Osteocyte (in vitro differentiated cells): ENCODE data around the gene ASIC2. TPM values are rescaled to one million over a fixed set of nuclear protein-coding genes. Genes with fewer than 3 reads are reported as not detected.

Experiments used
- DNase-seq: peaks from one replicate; pipeline ENCODE4 v3.0.0; 2021; ENCODE audit warnings: mixed read lengths; ENCODE audit not compliant: unreplicated experiment; ENCODE audit errors: extremely low spot score
- H3K27ac Mint-ChIP-seq: one replicate; pipeline ENCODE4 v1.8.0; 2021; ENCODE audit warnings: mild to moderate bottlenecking, mixed read lengths; ENCODE audit not compliant: unreplicated experiment
- H3K27me3 Mint-ChIP-seq: one replicate; pipeline ENCODE4 v1.8.0; 2021; ENCODE audit warnings: mixed read lengths; ENCODE audit not compliant: unreplicated experiment
- H3K36me3 Mint-ChIP-seq: one replicate; pipeline ENCODE4 v1.8.0; 2021; ENCODE audit warnings: mixed read lengths; ENCODE audit not compliant: unreplicated experiment
- H3K4me1 Mint-ChIP-seq: one replicate; pipeline ENCODE4 v1.8.0; 2021; ENCODE audit warnings: mixed read lengths; ENCODE audit not compliant: unreplicated experiment
- H3K4me3 Mint-ChIP-seq: one replicate; pipeline ENCODE4 v1.8.0; 2021; ENCODE audit warnings: mild to moderate bottlenecking, moderate library complexity, mixed read lengths; ENCODE audit not compliant: unreplicated experiment
- H3K9me3 Mint-ChIP-seq: one replicate; pipeline ENCODE4 v1.8.0; 2021; ENCODE audit warnings: mixed read lengths; ENCODE audit not compliant: unreplicated experiment
- total RNA-seq: library from RNA; stranded (reverse); gene quantifications from 2 replicates; pipeline ENCODE4 v1.2.1, GENCODE V29; 2021
- TF ChIP-seq, protein P1 (sequence below): fragments of 200-600 bp; sonication (generic); IDR thresholded peaks from 2 replicates; pipeline ENCODE4 v1.5.0; 2021; ENCODE audit warnings: antibody characterized with exemption, mild to moderate bottlenecking, moderate library complexity

ASIC2 gene
- total RNA-seq, 1 donor from 2014 or later: not detected

DNA sequence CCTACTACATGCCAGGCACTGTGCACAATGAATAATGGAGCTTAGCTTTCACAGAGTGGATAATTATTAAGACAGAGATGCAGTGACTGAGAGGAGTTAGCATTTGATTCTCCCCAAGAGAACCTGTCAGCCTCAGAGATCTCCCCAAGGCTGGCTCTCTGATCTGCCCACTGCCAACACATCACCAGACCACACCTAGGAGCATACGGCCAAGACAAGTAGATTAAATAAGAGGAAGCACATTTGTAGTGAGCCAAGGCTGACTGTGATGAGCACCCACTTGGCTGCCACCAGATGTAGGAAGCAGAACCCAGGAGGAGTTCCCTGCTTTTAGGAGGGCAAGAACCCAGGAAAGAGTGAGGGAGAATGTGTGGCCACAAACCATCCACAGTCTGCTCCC is 171.3 kb downstream of the ASIC2 start:
- Mint-ChIP-seq H3K36me3 (no peaks in the 10 kb centered on the region), H3K27ac (no peak overlapping the region), H3K27me3 (no peaks in the 10 kb centered on the region), H3K4me3 (no peak overlapping the region), H3K9me3 (no peaks in the 10 kb centered on the region), H3K4me1 (no peaks in the 10 kb centered on the region)
- TF ChIP-seq, protein P1, sequence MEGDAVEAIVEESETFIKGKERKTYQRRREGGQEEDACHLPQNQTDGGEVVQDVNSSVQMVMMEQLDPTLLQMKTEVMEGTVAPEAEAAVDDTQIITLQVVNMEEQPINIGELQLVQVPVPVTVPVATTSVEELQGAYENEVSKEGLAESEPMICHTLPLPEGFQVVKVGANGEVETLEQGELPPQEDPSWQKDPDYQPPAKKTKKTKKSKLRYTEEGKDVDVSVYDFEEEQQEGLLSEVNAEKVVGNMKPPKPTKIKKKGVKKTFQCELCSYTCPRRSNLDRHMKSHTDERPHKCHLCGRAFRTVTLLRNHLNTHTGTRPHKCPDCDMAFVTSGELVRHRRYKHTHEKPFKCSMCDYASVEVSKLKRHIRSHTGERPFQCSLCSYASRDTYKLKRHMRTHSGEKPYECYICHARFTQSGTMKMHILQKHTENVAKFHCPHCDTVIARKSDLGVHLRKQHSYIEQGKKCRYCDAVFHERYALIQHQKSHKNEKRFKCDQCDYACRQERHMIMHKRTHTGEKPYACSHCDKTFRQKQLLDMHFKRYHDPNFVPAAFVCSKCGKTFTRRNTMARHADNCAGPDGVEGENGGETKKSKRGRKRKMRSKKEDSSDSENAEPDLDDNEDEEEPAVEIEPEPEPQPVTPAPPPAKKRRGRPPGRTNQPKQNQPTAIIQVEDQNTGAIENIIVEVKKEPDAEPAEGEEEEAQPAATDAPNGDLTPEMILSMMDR: no peak
- no peak for DNase-seq

DNA sequence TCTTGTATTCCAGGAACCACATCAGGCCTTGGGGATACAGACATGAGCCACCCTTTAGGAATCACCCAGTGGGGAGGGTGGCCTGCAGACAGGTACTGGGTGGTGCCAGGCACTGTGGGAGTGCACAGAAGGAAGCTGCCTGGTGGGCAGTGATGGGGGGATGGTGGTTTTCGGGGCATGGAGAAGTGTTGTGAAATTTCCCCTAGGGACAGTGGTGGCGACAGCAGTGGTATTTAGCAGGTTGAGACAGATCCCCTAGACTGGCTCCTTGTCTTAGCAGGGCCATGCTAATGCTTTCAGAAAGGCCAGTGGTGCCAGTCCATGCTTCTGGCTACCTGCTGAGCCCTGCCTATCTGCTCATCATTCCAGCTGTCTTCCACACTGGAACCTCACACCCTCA is 171.8 kb downstream of the ASIC2 start:
- H3K27me3 Mint-ChIP-seq: no peaks in the 10 kb centered on the region
- H3K27ac Mint-ChIP-seq: no peak overlapping the region
- TF ChIP-seq, protein P1: no peak
- no peaks in the 10 kb centered on the region for H3K9me3 Mint-ChIP-seq
- no peak for DNase-seq
- H3K4me3 Mint-ChIP-seq: no peak overlapping the region
- H3K36me3 Mint-ChIP-seq: no peaks in the 10 kb centered on the region
- H3K4me1 Mint-ChIP-seq: no peaks in the 10 kb centered on the region

DNA sequence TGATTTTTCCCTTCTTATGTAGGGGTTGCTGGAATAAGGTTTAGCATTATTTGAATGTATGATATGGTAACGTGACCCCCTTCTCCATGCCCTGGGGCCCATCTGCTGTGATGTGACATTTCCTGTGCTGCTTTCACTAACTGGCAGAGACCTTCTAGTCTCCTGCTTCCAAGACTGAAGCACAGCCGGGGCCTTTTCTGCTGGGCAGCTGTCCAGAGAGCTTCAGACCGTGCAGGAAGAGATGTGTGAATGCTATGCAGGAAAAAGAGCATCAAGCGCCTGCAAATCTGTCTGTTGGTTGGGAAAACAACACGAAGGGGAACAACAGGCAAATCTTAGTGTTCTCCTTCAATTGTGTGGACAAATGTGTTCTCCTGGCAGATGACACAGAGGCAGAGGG is 173.0 kb downstream of the ASIC2 start:
- no peaks in the 10 kb centered on the region for H3K4me1 Mint-ChIP-seq
- no peak for DNase-seq
- H3K27me3 Mint-ChIP-seq: no peaks in the 10 kb centered on the region
- no peak overlapping the region for H3K27ac Mint-ChIP-seq
- H3K36me3 Mint-ChIP-seq: no peaks in the 10 kb centered on the region
- no peak overlapping the region for H3K4me3 Mint-ChIP-seq
- H3K9me3 Mint-ChIP-seq: no peaks in the 10 kb centered on the region
- TF ChIP-seq, protein P1: no peak

DNA sequence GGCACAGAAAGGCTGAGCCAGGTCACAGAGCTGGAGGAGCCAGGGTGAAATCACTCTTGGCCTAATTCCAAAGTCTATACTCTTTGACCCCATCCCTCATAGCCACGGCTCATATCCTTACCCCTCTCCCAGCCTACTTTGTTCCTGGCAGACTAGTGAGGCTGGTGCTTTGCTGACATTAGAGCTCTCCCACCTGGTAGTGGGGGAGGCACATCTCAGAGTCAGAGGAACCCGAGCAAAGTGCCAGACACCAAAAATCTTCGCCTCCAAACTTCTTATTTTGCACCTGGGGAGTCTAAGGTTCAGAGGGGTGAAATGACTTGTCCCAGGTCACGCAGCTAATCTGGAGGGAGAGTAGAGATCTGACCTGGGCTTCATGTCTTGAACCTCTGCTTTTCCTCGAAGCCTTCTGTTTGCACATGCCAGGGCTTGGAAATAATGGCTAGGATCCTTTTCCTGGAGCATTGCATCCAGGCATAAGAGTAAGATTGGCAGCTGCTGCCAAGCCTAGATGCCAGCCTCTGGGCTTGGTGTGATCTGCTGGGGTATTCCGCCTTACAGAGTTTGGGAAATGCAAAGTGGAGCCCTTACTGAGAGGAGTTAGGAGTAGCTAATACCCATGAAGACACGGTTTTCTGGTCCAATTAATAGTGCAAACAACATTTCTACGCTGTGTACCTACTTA is 174.6 kb downstream of the ASIC2 start:
- no peaks in the 10 kb centered on the region for H3K9me3 Mint-ChIP-seq
- H3K4me3 Mint-ChIP-seq: no peak overlapping the region
- H3K36me3 Mint-ChIP-seq: no peaks in the 10 kb centered on the region
- DNase-seq: no peak
- H3K4me1 Mint-ChIP-seq: no peaks in the 10 kb centered on the region
- TF ChIP-seq, protein P1: no peak
- H3K27ac Mint-ChIP-seq: no peak overlapping the region
- H3K27me3 Mint-ChIP-seq: no peaks in the 10 kb centered on the region

DNA sequence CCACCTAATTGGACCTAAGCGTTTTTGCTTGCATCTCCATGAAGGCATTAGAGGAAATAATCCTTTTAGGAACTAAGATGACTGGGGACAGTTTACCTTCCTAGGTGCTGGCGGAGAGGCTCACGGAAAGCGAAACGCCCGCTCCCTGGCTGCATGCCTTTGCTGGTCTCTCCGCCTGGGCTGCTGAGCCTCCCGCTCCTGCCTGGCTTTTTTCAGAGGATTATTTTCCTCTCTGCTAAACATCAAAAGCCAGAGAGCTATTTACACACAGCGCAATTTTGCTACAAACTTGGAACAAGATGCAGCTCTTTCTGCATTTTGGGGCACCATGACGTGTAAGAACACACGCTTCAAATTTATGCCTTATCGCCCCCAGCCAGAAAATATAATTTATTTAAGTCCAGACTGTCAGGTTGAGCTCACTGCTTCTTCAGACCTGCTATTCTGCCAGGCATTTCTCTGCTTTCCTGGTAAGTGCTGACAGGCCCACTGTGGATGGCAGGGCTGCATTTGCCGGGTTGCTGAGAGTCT is 177.0 kb downstream of the ASIC2 start:
- H3K4me1 Mint-ChIP-seq: no peaks in the 10 kb centered on the region
- no peaks in the 10 kb centered on the region for H3K27me3 Mint-ChIP-seq
- TF ChIP-seq, protein P1: no peak
- H3K27ac Mint-ChIP-seq: no peak overlapping the region
- H3K36me3 Mint-ChIP-seq: no peaks in the 10 kb centered on the region
- DNase-seq: no peak
- peaks cover under 1% of the 10 kb centered on the region for H3K9me3 Mint-ChIP-seq
- no peak overlapping the region for H3K4me3 Mint-ChIP-seq
